ENCODE results near the gene COLEC11.

The COLEC11 gene

DNA sequence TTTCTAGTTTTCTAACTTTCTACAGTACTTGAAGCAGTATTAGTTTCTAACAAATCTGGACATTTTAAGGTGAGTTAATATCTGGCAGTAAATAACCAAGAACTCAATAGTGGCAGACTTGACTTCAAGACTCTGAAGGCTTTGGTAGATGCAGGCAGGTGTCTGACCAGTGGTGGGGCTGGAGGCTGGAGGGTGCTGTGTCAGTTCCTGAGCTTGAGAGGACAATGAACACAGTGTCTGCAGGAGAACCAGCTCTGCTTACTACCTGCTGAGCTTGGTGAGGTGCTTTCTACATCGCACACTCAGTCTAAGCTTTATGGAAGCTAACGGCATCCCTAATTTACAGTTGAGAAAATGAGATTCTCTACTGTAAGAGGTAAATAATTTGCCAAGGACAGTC is 84.3 kb downstream of the COLEC11 start:
- DNase-seq, result no peak

GRCh38 chr2:3679616-3680393 is 84.9 kb downstream of the COLEC11 start:
- DNase-seq, result no peak

DNA sequence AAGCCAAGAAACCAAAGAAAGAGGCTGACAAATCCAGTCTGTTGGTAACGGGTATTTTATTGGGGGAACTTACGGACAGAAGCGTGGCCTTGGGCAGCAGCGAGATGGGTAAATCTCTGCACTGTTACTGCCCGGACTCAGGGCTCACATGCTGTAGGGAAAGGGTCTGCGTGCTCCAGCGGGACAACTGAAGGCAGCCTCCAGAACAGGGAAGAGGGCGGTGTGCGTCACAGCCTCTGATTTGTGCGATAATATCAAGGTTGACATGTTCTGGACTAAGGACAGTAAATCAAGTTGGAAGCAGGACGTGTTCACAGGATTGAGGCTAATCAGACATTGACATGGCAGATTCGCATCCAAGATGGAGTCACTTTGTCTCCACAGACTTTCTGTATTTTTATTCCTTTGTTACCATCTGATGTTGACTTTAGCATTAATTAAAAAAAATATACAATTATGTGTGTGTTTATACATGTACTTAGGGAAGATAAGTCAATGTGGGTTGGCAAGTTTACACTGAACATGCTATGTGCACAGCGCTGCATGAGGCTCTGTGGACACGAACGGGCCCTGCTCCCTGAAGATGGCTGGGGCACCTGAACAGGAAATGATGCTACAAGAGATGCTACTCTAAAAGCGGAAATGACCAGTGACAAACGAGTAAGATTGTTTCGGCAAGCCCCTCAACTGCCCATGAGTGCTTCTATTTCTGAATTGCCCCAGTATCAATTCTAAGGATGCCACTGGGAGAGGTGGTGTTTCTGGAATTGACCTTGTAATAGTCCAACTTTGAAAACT is 85.8 kb downstream of the COLEC11 start:
- DNase-seq, result no peak

DNA sequence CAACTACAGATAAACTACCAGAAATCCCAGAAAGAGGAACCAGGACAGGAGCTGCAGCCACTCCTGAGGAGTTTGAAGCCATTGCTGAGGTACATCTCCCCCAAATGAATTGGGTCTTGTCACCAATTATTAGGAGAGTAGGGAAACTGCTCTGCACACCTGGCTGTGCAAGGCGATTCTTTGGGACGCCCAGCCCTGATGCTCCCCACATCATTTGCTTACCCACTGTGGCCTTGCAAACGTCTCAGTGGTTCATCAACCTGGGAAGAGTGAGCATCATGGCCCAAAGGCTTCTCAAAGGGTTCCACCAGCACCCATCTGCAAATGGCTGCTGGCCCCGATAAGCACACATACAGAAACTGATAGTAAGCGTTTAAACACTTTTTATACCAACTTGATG is 86.7 kb downstream of the COLEC11 start:
- DNase-seq, result no peak

GRCh38 chr2:3682811-3683210 is 87.9 kb downstream of the COLEC11 start:
- no peak for DNase-seq

- DNase-seq, result no peak
Observed at GRCh38 chr2:3683748-3684454, 89.0 kb downstream of the COLEC11 start.

GRCh38 chr2:3689998-3690748 is 95.3 kb downstream of the COLEC11 start:
- DNase-seq, result no peak

DNA sequence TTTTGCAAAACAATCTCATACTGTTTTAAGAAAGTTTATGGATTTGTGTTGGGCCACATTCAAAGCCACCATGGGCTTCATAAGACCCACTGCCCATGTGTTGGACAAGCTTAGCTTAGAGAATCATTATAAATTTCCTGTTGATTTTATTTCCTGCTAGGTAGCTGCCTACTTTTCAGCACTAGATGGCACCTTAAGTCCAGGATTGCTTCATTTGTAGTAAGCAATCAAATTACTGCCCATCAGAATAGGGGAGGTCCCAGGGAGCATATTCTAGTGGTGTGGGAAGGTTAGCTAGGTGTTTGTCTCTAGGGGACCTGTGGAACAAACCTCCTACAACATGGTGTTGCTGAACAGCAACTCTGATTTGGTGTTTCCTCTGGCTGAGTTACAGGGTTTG is 97.5 kb downstream of the COLEC11 start:
- DNase-seq, result no peak
